Liver (tissue), 3 donors: ENCODE results near the gene GALK2.

Experiments
- FOXA1 ChIP-seq: IDR thresholded peaks from 2 replicates; pipeline ENCODE4 v1.6.1; 2016; ENCODE audit warnings: antibody characterized with exemption
- GABPA ChIP-seq, 2 donors: IDR thresholded peaks in 1 of 2; conservative IDR thresholded peaks in 1 of 2; 2 replicates each; pipeline ENCODE4 v1.6.1; 2016; ENCODE audit warnings: antibody characterized with exemption in 2 of 2, mild to moderate bottlenecking in 1 of 2, moderate library complexity in 1 of 2
- JUND ChIP-seq, 2 donors: IDR thresholded peaks; 2 replicates each; pipeline ENCODE4 v1.6.1; 2016; ENCODE audit warnings: antibody characterized with exemption in 2 of 2
- NR2F2 ChIP-seq: IDR thresholded peaks from 2 replicates; pipeline ENCODE4 v1.6.1; 2016; ENCODE audit warnings: antibody characterized with exemption
- RAD21 ChIP-seq, 2 donors: IDR thresholded peaks; 2 replicates each; pipeline ENCODE4 v1.6.1; 2016; ENCODE audit warnings: antibody characterized with exemption in 2 of 2, mild to moderate bottlenecking in 2 of 2
- RXRA ChIP-seq, 2 donors: IDR thresholded peaks; 2 replicates each; pipeline ENCODE4 v1.6.1; 2017 to 2018; ENCODE audit warnings: antibody characterized with exemption in 2 of 2, mild to moderate bottlenecking in 1 of 2
- SP1 ChIP-seq: IDR thresholded peaks from 2 replicates; pipeline ENCODE4 v1.6.1; 2018; ENCODE audit warnings: antibody characterized with exemption, mild to moderate bottlenecking
- TAF1 ChIP-seq: conservative IDR thresholded peaks from 2 replicates; pipeline ENCODE4 v1.6.1; 2016; ENCODE audit warnings: antibody characterized with exemption, mild to moderate bottlenecking
- YY1 ChIP-seq: IDR thresholded peaks from 2 replicates; pipeline ENCODE4 v1.6.1; 2016; ENCODE audit warnings: antibody characterized with exemption, mild to moderate bottlenecking
- TF ChIP-seq, protein P1 (sequence below): IDR thresholded peaks from 2 replicates; pipeline ENCODE4 v1.6.1; 2016; ENCODE audit warnings: antibody characterized with exemption
- TF ChIP-seq, protein P2 (sequence below): IDR thresholded peaks from 2 replicates; pipeline ENCODE4 v1.6.1; 2016; ENCODE audit warnings: antibody characterized with exemption
- TF ChIP-seq, protein P3 (sequence below): IDR thresholded peaks from 2 replicates; pipeline ENCODE4 v1.6.1; 2016; ENCODE audit warnings: antibody characterized with exemption, mild to moderate bottlenecking
- TF ChIP-seq, protein P4 (sequence below): fragments of 150-350 bp; IDR thresholded peaks from 2 replicates; pipeline ENCODE4 v1.5.1; 2017; ENCODE audit warnings: improper control_type of control experiment, low read depth, low read length; ENCODE audit not compliant: missing input control
- TF ChIP-seq, protein P5 (sequence below): IDR thresholded peaks from 2 replicates; pipeline ENCODE4 v1.6.1; 2016; ENCODE audit warnings: antibody characterized with exemption
- donor health status: healthy.
- donor health status: healthy.

DNA sequence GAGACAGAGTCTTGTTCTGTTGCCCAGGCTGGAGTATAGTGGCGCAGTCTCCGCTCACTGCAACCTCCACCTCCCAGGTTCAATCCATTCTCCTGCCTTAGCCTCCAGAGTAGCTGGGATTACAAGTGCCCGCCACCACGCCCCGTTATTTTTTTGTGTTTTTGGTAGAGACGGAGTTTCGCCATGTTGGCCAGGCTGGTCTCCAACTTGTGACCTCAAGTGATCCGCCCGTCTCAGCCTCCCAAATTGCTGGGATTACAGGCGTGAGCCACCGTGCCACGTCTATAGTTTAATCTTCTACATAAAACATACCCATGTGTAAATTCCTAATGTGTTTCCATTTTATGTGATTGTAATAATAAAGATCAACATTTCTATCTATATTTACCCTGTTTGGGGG, 1.7 kb downstream of the GALK2 start:
- TF ChIP-seq, protein P1, sequence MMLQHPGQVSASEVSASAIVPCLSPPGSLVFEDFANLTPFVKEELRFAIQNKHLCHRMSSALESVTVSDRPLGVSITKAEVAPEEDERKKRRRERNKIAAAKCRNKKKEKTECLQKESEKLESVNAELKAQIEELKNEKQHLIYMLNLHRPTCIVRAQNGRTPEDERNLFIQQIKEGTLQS, result no peak
- TF ChIP-seq, protein P2, sequence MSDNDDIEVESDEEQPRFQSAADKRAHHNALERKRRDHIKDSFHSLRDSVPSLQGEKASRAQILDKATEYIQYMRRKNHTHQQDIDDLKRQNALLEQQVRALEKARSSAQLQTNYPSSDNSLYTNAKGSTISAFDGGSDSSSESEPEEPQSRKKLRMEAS, result no peak
- TF ChIP-seq, protein P3, sequence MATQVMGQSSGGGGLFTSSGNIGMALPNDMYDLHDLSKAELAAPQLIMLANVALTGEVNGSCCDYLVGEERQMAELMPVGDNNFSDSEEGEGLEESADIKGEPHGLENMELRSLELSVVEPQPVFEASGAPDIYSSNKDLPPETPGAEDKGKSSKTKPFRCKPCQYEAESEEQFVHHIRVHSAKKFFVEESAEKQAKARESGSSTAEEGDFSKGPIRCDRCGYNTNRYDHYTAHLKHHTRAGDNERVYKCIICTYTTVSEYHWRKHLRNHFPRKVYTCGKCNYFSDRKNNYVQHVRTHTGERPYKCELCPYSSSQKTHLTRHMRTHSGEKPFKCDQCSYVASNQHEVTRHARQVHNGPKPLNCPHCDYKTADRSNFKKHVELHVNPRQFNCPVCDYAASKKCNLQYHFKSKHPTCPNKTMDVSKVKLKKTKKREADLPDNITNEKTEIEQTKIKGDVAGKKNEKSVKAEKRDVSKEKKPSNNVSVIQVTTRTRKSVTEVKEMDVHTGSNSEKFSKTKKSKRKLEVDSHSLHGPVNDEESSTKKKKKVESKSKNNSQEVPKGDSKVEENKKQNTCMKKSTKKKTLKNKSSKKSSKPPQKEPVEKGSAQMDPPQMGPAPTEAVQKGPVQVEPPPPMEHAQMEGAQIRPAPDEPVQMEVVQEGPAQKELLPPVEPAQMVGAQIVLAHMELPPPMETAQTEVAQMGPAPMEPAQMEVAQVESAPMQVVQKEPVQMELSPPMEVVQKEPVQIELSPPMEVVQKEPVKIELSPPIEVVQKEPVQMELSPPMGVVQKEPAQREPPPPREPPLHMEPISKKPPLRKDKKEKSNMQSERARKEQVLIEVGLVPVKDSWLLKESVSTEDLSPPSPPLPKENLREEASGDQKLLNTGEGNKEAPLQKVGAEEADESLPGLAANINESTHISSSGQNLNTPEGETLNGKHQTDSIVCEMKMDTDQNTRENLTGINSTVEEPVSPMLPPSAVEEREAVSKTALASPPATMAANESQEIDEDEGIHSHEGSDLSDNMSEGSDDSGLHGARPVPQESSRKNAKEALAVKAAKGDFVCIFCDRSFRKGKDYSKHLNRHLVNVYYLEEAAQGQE, result no peak
- TF ChIP-seq, protein P4, sequence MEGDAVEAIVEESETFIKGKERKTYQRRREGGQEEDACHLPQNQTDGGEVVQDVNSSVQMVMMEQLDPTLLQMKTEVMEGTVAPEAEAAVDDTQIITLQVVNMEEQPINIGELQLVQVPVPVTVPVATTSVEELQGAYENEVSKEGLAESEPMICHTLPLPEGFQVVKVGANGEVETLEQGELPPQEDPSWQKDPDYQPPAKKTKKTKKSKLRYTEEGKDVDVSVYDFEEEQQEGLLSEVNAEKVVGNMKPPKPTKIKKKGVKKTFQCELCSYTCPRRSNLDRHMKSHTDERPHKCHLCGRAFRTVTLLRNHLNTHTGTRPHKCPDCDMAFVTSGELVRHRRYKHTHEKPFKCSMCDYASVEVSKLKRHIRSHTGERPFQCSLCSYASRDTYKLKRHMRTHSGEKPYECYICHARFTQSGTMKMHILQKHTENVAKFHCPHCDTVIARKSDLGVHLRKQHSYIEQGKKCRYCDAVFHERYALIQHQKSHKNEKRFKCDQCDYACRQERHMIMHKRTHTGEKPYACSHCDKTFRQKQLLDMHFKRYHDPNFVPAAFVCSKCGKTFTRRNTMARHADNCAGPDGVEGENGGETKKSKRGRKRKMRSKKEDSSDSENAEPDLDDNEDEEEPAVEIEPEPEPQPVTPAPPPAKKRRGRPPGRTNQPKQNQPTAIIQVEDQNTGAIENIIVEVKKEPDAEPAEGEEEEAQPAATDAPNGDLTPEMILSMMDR, result no peak
- TF ChIP-seq RXRA (IDR thresholded peaks at IDR 0.05), result no peak
- TF ChIP-seq SP1, result no peak
- TF ChIP-seq JUND (IDR thresholded peaks at IDR 0.05), result no peak
- no peak for TF ChIP-seq RAD21 (IDR thresholded peaks at IDR 0.05)
- TF ChIP-seq NR2F2, result no peak
- TF ChIP-seq, protein P5, sequence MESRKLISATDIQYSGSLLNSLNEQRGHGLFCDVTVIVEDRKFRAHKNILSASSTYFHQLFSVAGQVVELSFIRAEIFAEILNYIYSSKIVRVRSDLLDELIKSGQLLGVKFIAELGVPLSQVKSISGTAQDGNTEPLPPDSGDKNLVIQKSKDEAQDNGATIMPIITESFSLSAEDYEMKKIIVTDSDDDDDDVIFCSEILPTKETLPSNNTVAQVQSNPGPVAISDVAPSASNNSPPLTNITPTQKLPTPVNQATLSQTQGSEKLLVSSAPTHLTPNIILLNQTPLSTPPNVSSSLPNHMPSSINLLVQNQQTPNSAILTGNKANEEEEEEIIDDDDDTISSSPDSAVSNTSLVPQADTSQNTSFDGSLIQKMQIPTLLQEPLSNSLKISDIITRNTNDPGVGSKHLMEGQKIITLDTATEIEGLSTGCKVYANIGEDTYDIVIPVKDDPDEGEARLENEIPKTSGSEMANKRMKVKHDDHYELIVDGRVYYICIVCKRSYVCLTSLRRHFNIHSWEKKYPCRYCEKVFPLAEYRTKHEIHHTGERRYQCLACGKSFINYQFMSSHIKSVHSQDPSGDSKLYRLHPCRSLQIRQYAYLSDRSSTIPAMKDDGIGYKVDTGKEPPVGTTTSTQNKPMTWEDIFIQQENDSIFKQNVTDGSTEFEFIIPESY, result no peak
- TF ChIP-seq GABPA (IDR thresholded peaks at IDR 0.05 in 1 of 2, conservative IDR thresholded peaks at IDR 0.05 in 1 of 2), result no peak
- TF ChIP-seq TAF1, result no peak
- TF ChIP-seq FOXA1, result no peak
- TF ChIP-seq YY1, result no peak
